ENCODE results near the gene PLEKHM3.

Gene PLEKHM3

GRCh38 chr2:207860685-207861084 lies 164.6 kb downstream of the PLEKHM3 start:
- DNase-seq (ENCODE audit: low read depth): no peak

- DNase-seq (ENCODE audit: low read depth): no peak
Observed at GRCh38 chr2:207855591-207855990, 169.7 kb downstream of the PLEKHM3 start.

GRCh38 chr2:207854484-207855440 lies 170.6 kb downstream of the PLEKHM3 start:
- peak; percentile 75 for DNase-seq (ENCODE audit: low read depth)

- DNase-seq (ENCODE audit: low read depth): no peak
Observed at GRCh38 chr2:207852791-207853190, 172.5 kb downstream of the PLEKHM3 start.

GRCh38 chr2:207849443-207849842 lies 175.9 kb downstream of the PLEKHM3 start:
- no peak for DNase-seq (ENCODE audit: low read depth)

GRCh38 chr2:207848545-207848928 lies 176.8 kb downstream of the PLEKHM3 start:
- no peak for DNase-seq (ENCODE audit: low read depth)

- peak; percentile 58 for DNase-seq (ENCODE audit: low read depth)
Observed at GRCh38 chr2:207847807-207848544, 177.4 kb downstream of the PLEKHM3 start.

GRCh38 chr2:207847098-207847806 lies 178.1 kb downstream of the PLEKHM3 start:
- no peak for DNase-seq (ENCODE audit: low read depth)

- no peak for DNase-seq (ENCODE audit: low read depth)
Observed at GRCh38 chr2:207845202-207845864, 180.0 kb downstream of the PLEKHM3 start.

DNA sequence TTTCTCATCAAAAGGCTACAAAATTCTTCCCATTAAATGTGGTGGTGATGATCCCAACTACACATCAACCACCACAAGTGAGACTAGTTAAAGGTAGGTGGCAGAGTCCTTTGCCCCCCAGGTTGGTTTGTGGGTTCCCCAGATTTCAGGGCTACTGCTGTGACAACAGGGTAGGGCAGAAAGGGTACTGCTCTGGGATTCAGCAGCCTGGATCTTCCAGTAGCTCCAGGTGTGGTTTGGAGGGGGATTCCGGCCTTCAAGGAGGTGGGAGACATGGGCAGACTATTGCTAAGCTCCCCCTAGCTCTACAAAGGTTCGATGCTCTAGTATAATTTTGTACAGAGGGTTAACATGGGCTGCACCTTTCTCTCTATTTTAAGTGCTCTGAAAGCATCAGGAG lies 180.7 kb downstream of the PLEKHM3 start:
- no peak for DNase-seq (ENCODE audit: low read depth)

DNA sequence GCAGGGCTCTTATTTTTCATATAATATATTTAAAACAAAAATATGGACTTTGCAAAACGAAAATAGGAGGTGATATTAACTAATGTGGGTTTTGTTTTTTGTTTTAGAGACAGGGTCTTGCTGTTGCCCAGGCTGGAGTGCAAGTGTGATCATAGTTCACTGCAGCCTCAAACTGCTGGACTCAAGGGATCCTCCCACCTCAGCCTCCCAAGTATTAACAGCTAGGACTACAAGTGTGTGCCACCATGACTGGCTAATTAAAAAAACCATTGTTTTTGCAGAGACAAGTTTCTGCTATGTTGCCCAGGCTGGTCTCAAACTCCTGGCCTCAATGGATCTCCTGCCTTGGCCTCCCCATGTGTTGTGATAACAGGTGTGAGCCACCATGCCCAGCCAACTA lies 185.2 kb downstream of the PLEKHM3 start:
- DNase-seq (ENCODE audit: low read depth): no peak

- no peak for DNase-seq (ENCODE audit: low read depth)
Observed at GRCh38 chr2:207839575-207839974, 185.8 kb downstream of the PLEKHM3 start.

DNA sequence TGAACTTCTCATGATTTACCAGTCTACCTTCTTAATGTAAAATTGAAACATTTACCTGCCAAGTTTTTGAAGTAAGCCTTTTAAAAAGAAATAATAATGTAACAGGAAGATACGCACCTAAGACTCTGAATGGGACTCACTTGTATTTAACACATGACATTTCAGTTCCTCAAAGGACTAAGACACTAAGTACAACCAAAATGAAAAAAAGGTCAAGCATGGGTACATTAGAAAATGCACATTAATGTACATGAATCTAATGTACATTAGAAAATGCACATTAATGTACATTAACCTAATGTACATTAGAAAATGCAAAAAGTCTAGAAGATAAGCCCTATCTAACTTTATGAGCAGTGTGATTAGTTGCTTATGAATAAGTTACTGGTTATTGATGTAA lies 186.3 kb downstream of the PLEKHM3 start:
- no peak for DNase-seq (ENCODE audit: low read depth)

GRCh38 chr2:207836521-207837133 lies 188.7 kb downstream of the PLEKHM3 start:
- DNase-seq (ENCODE audit: low read depth): peak; percentile 54

DNA sequence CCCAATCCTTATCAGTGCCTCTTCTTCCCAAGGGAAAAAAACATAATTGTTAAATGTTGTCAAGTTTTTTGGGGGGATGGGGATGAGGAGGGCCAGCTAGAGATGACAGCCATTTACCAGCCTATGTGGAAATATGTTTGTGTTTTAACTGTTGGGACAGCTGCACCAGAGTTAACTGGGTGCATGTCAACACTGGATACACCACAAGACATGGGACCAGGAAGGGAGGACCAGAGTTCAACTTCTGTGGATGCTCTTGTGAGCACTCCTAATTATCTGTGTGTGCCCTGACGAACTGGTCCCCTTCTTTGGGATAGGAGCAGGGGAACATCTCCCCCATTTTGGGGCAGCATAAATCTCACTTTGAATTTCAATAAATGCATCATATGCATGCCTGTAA lies 189.5 kb downstream of the PLEKHM3 start:
- DNase-seq (ENCODE audit: low read depth): no peak

GRCh38 chr2:207833251-207833751 lies 192.0 kb downstream of the PLEKHM3 start:
- no peak for DNase-seq (ENCODE audit: low read depth)

DNA sequence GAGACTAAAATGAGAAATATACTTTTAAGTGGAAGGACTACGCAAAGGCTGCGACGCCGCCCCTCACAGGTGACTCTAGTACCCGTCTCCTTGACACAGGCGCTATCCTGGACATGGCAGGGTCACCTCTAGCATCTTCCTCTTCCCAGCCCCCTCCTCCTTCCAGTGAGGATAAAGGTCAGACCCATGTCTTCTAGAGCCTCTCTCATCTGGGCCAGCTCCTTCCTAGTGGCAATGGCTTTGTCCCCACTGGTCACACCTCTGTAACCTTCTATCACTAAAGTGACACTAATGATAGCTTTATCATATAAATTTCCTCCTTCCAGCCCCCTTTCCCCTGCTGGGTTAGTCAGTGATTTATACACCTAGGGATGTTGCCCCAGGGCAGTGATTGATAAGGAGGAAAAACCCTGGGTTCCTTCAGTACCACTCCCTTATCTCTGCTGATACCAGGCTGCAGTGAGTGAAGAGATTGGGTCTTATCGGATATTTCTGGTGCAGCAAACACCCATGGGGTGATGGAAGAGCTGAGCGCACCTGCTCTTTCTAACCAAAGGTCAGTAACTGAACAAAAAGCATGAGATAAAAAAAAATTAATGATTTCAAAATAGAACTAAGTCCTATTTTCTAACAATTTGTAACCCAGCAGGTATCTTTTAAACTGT lies 193.6 kb downstream of the PLEKHM3 start:
- no peak for DNase-seq (ENCODE audit: low read depth)

DNA sequence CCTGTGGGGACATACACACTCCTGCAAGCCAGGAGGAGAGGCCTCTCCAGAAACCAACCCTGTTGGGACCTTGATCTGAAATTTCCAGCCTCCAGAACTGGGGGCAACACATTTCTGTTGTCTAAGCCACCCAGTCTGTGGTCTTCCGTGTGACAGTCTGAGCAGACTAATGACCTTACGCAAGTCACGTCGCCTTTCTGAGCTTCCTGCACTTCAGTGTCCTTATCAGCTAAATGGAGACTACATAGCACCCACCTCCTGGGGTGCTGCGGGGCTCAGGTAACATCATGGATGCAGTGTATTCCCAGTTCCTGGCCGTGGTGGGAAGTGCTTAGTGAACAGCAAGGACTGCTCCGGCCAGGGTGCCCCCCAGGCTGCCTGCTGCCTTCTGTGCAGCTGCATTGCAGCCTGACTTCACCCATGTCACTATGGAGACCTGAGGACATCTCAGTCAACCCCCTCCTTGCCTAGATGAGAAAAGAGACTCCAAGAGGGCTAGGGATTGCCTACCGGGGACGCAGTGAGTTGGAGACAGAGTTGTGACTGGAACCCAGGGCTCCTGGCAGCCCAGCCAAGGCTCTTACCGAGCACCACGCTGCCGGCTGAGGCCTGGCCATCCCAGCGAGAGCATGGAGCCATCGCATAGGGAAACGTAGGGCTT lies 194.4 kb downstream of the PLEKHM3 start:
- no peak for DNase-seq (ENCODE audit: low read depth)

- peak; percentile 11 for DNase-seq (ENCODE audit: low read depth)
Observed at GRCh38 chr2:207828361-207829057, 196.8 kb downstream of the PLEKHM3 start.

DNA sequence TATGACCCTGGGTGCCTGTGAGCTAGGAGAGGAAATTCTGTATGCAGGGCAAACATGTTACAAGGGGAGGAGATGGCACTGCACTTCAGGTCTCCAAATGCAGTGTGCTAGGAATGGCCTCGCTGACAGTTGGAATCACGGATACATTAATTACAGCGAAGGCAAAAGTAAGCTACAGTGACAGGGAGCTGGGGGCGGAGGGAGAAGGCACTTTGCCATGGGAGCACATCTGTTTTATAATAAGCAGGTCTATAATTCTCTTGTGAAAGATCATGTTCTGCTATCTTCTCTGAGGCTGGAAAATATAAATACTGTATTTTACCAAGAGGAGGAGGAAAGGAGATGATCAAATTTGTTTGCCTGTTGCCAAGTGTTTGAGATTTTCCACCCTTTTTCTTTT lies 199.3 kb downstream of the PLEKHM3 start:
- no peak for DNase-seq (ENCODE audit: low read depth)

All from EH (cell line).